ENCODE results near the gene NTHL1.
A peak's percentile ranks its signal among the peaks of the same experiment; 100 is the strongest.

Gene NTHL1

DNA sequence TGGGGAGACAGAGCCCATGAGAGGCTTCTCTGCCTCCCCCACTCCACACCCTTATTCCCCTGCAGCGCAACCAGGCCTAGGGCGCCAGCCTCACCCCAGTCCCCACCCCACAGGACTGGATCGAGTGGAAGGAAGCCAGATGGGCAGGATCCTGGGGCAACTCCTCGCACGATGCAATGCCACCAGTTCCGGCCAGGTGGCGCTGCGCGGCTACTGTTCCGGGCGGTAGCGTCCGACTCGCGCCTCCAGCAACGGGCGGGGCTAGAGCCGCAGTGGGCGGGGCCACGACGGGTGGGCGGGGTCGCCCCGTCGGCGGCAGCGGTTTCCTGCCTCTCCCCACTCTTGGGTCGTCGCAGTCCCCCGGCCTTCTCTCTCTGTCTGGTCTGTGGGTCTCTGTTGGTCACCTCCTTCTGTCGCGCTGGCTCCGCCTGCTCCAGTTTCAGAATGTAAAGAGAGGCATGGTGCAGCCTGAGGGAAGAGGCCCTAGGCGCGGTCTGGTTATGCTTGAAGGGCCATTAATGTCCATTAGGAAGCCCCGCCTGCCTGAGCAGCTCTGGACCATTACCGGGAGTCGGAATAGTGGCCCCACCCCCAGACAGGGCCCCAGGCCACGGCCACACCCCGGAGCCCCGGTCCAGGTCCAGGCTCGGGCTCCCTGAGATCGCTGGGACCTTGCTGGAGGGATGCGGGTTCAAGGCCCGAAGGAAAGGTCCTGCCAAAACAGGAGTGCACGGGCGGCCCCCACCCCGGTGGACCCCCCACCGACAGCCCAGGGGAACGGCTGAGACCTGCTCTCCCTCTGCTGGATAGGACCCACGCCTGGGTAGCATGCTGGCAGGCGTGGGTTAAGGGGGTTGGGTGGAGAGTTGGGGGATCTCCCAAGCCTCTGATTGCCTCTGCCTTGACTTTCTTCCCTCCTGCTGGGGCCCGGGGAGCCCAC, 24.3 kb downstream of the NTHL1 start:
- H3K4me3 ChIP-seq (ENCODE audit: low read depth, low read length), result peak overlapping the region; percentile 30
- TF ChIP-seq CTCF (IDR thresholded peaks at IDR 0.05; ENCODE audit: low read depth, low read length, missing control alignments), result peak; percentile 97
- DNase-seq (ENCODE audit: low read depth), result peak; percentile 45

DNA sequence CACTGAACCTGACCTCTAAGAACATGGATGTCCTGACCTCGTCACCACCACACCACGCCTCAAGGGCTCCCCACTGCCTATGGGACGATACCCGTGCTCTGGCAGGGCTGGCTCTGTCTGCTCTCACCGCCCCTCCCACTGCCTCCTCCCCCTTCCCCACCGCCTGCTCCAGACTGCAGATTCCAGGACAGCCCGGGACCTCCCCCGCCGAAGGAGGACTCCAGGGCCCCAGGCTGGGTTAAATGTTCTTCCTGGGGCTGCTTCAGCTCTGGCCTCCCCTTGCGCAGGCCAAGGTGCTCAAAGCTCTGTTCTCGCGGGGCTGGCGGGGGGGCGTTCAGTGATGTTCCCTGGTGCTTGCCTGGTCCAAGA, 24.9 kb downstream of the NTHL1 start:
- no peak for DNase-seq (ENCODE audit: low read depth)

DNA sequence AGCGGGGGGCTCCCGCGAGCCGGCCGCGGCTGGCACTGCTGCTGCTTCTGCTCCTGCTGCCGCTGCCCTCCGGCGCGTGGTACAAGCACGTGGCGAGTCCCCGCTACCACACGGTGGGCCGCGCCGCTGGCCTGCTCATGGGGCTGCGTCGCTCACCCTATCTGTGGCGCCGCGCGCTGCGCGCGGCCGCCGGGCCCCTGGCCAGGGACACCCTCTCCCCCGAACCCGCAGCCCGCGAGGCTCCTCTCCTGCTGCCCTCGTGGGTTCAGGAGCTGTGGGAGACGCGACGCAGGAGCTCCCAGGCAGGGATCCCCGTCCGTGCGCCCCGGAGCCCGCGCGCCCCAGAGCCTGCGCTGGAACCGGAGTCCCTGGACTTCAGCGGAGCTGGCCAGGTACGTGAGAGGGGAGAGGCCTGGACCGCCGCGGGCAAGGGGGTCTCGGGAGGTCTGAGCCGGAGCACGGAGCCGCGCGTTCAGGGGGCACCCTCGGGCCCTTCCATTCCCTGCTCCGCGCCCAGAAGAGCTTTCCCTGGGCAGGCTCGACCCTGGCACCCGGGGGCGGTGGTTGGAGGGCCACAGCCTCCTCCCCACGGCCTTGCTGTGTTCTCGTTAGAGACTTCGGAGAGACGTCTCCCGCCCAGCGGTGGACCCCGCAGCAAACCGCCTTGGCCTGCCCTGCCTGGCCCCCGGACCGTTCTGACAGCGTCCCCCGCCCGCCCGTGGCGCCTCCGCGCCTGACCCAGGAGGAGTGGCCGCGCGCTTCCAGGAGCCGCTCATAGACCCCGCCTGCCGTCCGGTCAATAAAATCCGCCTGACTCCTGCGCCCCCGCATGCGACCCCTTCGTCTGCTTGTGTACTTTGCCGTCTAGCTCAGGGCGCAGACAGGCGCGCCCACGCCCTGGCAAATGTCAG, 27.5 kb downstream of the NTHL1 start:
- no peak overlapping the region for H3K4me3 ChIP-seq (ENCODE audit: low read depth, low read length)
- no peak for TF ChIP-seq CTCF (IDR thresholded peaks at IDR 0.05; ENCODE audit: low read depth, low read length, missing control alignments)
- DNase-seq (ENCODE audit: low read depth), result no peak

More for the DNA sequence above, 24.9 kb downstream of the NTHL1 start:
- TF ChIP-seq CTCF (IDR thresholded peaks at IDR 0.05; ENCODE audit: low read depth, low read length, missing control alignments), result no peak
- peak overlapping the region; percentile 30 for H3K4me3 ChIP-seq (ENCODE audit: low read depth, low read length)

DNA sequence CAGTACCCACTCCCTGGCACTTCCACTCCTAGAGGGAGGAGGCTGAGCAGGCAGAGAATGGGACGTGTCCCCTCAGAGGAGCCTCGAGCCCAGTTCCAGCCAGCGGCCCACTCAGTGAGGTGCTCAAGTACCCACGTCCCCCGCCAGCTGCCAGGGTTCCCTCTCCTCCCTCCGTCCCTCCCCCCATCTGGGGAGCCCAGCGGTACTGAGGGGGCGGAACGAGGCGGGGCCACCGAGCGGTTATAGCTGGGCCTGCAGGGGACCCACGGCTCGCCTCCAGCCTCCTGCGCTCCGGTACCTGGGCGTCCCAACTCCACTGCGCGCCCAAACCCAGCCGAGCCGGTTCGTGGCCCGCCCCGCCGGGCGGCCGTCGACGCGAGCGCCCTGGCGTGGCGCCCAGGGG, 28.1 kb downstream of the NTHL1 start, which contains the start of gene NPW:
NPW (plus strand) TSS at position 268 of the 403 bp plus-strand sequence.
- no peak for DNase-seq (ENCODE audit: low read depth)
- no peak within 1 kb of the TSS for H3K4me3 ChIP-seq (ENCODE audit: low read depth, low read length)
- no peak for TF ChIP-seq CTCF (IDR thresholded peaks at IDR 0.05; ENCODE audit: low read depth, low read length, missing control alignments)

- no peak for DNase-seq (ENCODE audit: low read depth)
- no peak overlapping the region for H3K4me3 ChIP-seq (ENCODE audit: low read depth, low read length)
- TF ChIP-seq CTCF (IDR thresholded peaks at IDR 0.05; ENCODE audit: low read depth, low read length, missing control alignments), result peak; percentile 62
Observed at GRCh38 chr16:2016407-2016922, 31.2 kb downstream of the NTHL1 start.

- no peak for DNase-seq (ENCODE audit: low read depth)
- no peak overlapping the region for H3K4me3 ChIP-seq (ENCODE audit: low read depth, low read length)
- no peak for TF ChIP-seq CTCF (IDR thresholded peaks at IDR 0.05; ENCODE audit: low read depth, low read length, missing control alignments)
Observed at GRCh38 chr16:2015947-2016208, 31.8 kb downstream of the NTHL1 start.

Data from GM12864 (cell line).